Measurements from ENCODE around the gene SLC43A3.

DNA sequence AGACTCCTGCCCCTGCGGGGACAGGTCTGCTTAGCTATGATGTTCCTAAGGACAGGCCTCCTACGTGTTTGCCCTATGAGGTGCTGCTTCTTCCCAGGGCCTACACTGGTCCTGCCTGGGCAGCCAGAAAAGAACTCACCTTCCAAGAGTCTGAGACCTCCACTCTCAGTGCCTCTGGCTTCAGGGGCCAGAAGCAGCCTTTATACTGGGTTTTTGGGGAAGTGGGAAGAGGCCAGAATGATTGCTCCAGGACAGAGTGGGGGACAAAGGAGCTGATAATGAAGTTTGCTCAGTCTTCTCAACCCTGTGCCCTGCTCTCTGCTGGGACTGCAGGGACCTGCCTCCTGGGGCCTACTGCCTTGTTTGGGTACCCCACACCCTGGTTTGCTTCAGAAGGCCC lies 45.9 kb downstream of the SLC43A3 start, which contains the start of gene PRG3:
- TF ChIP-seq, protein P1, sequence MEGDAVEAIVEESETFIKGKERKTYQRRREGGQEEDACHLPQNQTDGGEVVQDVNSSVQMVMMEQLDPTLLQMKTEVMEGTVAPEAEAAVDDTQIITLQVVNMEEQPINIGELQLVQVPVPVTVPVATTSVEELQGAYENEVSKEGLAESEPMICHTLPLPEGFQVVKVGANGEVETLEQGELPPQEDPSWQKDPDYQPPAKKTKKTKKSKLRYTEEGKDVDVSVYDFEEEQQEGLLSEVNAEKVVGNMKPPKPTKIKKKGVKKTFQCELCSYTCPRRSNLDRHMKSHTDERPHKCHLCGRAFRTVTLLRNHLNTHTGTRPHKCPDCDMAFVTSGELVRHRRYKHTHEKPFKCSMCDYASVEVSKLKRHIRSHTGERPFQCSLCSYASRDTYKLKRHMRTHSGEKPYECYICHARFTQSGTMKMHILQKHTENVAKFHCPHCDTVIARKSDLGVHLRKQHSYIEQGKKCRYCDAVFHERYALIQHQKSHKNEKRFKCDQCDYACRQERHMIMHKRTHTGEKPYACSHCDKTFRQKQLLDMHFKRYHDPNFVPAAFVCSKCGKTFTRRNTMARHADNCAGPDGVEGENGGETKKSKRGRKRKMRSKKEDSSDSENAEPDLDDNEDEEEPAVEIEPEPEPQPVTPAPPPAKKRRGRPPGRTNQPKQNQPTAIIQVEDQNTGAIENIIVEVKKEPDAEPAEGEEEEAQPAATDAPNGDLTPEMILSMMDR (IDR thresholded peaks at IDR 0.05; ENCODE audit: insufficient read depth, low read length) = no peak
- TF ChIP-seq, protein P2, sequence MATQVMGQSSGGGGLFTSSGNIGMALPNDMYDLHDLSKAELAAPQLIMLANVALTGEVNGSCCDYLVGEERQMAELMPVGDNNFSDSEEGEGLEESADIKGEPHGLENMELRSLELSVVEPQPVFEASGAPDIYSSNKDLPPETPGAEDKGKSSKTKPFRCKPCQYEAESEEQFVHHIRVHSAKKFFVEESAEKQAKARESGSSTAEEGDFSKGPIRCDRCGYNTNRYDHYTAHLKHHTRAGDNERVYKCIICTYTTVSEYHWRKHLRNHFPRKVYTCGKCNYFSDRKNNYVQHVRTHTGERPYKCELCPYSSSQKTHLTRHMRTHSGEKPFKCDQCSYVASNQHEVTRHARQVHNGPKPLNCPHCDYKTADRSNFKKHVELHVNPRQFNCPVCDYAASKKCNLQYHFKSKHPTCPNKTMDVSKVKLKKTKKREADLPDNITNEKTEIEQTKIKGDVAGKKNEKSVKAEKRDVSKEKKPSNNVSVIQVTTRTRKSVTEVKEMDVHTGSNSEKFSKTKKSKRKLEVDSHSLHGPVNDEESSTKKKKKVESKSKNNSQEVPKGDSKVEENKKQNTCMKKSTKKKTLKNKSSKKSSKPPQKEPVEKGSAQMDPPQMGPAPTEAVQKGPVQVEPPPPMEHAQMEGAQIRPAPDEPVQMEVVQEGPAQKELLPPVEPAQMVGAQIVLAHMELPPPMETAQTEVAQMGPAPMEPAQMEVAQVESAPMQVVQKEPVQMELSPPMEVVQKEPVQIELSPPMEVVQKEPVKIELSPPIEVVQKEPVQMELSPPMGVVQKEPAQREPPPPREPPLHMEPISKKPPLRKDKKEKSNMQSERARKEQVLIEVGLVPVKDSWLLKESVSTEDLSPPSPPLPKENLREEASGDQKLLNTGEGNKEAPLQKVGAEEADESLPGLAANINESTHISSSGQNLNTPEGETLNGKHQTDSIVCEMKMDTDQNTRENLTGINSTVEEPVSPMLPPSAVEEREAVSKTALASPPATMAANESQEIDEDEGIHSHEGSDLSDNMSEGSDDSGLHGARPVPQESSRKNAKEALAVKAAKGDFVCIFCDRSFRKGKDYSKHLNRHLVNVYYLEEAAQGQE (IDR thresholded peaks at IDR 0.05; ENCODE audit: insufficient replicate concordance, low read depth) = no peak
- TF ChIP-seq POLR2AphosphoS5 (IDR thresholded peaks at IDR 0.05; ENCODE audit: low read depth) (no peak), SPI1 (IDR thresholded peaks at IDR 0.05; ENCODE audit: borderline replicate concordance, low read depth) (peak; percentile 64), GABPA (IDR thresholded peaks at IDR 0.05; ENCODE audit: low read depth) (no peak)
